Neural cell (in vitro differentiated cells): ENCODE data around the gene HBG1. TPM values are rescaled to one million over a fixed set of nuclear protein-coding genes. Genes with fewer than 3 reads are reported as not detected.

ENCODE experiments used
- H2AFZ ChIP-seq: fragments of 200-600, 300-800 bp; sonication (generic), shearing (Covaris generic); 2 replicates; pipeline ENCODE4 v1.6.0; 2014; ENCODE audit warnings: low read depth, mild to moderate bottlenecking, antibody characterized with exemption, low read length, moderate library complexity
- H3F3A ChIP-seq: fragments of 200-600 bp; shearing (Covaris generic); 2 replicates; pipeline ENCODE4 v1.6.1; 2016; ENCODE audit warnings: mild to moderate bottlenecking, moderate library complexity, mixed read lengths, antibody characterized with exemption, low read length; ENCODE audit not compliant: insufficient read depth, poor library complexity, severe bottlenecking
- H3K27ac ChIP-seq: fragments of 200-600, 300-800 bp; sonication (generic), shearing (Covaris generic); 2 replicates; pipeline ENCODE4 v1.5.1; 2014; ENCODE audit warnings: mild to moderate bottlenecking, low read length, moderate library complexity
- H3K27me3 ChIP-seq: fragments of 300-800, 200-600 bp; sonication (generic), shearing (Covaris generic); 2 replicates; pipeline ENCODE4 v1.6.0; 2014; ENCODE audit warnings: mild to moderate bottlenecking, low read depth, low read length, moderate library complexity; ENCODE audit not compliant: insufficient read depth
- H3K36me3 ChIP-seq: fragments of 300-800, 200-600 bp; sonication (generic), shearing (Covaris generic); 2 replicates; pipeline ENCODE4 v1.5.1; 2014; ENCODE audit warnings: mild to moderate bottlenecking, antibody characterized with exemption, low read length, moderate library complexity; ENCODE audit not compliant: insufficient read depth
- H3K4me2 ChIP-seq: fragments of 300-800, 200-600 bp; sonication (generic), shearing (Covaris generic); 2 replicates; pipeline ENCODE4 v1.6.0; 2014; ENCODE audit warnings: mild to moderate bottlenecking, low read length
- H3K4me3 ChIP-seq: fragments of 300-800, 200-600 bp; sonication (generic), shearing (Covaris generic); 2 replicates; pipeline ENCODE4 v1.5.1; 2014; ENCODE audit warnings: mild to moderate bottlenecking, low read length, moderate library complexity
- H3K79me2 ChIP-seq: fragments of 200-600 bp; shearing (Covaris generic); replicated peaks from 2 replicates; pipeline ENCODE4 v1.6.0; 2014; ENCODE audit warnings: mild to moderate bottlenecking, low read length, moderate library complexity; ENCODE audit not compliant: insufficient read depth
- H3K9ac ChIP-seq: fragments of 300-800, 200-600 bp; sonication (generic), shearing (Covaris generic); 2 replicates; pipeline ENCODE4 v1.6.1; 2016; ENCODE audit warnings: mild to moderate bottlenecking, low read length, mixed read lengths
- H3K9me2 ChIP-seq: fragments of 200-600 bp; shearing (Covaris generic); 2 replicates; pipeline ENCODE4 v1.6.1; 2016; ENCODE audit warnings: mild to moderate bottlenecking, low read length, mixed read lengths; ENCODE audit not compliant: insufficient read depth
- H3K9me3 ChIP-seq: fragments of 200-600, 300-800 bp; sonication (generic), shearing (Covaris generic); 2 replicates; pipeline ENCODE4 v1.6.1; 2016; ENCODE audit warnings: mild to moderate bottlenecking, mixed run types, low read length, moderate library complexity, mixed read lengths
- H4K20me1 ChIP-seq: fragments of 200-600 bp; shearing (Covaris generic); 2 replicates; pipeline ENCODE4 v1.6.1; 2016; ENCODE audit warnings: mild to moderate bottlenecking, mixed run types; ENCODE audit not compliant: insufficient read depth
- CTCF ChIP-seq: fragments of 450-650 bp; IDR thresholded peaks from 2 replicates; pipeline ENCODE4 v1.5.1; 2014; ENCODE audit warnings: antibody characterized with exemption, mild to moderate bottlenecking, moderate library complexity; ENCODE audit not compliant: poor library complexity, severe bottlenecking
- EP300 ChIP-seq: fragments of 450-650 bp; conservative IDR thresholded peaks from 2 replicates; pipeline ENCODE4 v1.6.1; 2014; ENCODE audit warnings: antibody characterized with exemption, mild to moderate bottlenecking, moderate library complexity; ENCODE audit not compliant: poor library complexity, severe bottlenecking
- EZH2 ChIP-seq: fragments of 200-600, 300-800 bp; shearing (Covaris generic), sonication (generic); IDR thresholded peaks from 2 replicates; pipeline ENCODE4 v1.6.1; 2014; ENCODE audit warnings: antibody characterized with exemption, low read length, borderline replicate concordance, mild to moderate bottlenecking; ENCODE audit not compliant: insufficient read depth, poor library complexity, severe bottlenecking
- MXI1 ChIP-seq: fragments of 450-650 bp; conservative IDR thresholded peaks from 2 replicates; pipeline ENCODE4 v1.6.1; 2014; ENCODE audit warnings: antibody characterized with exemption, mild to moderate bottlenecking; ENCODE audit not compliant: poor library complexity, severe bottlenecking
- POLR2AphosphoS5 ChIP-seq: IDR thresholded peaks from 2 replicates; pipeline ENCODE4 v1.6.1; 2012
- RAD21 ChIP-seq: fragments of 450-650 bp; conservative IDR thresholded peaks from 2 replicates; pipeline ENCODE4 v1.6.1; 2014; ENCODE audit warnings: antibody characterized with exemption, mild to moderate bottlenecking, moderate library complexity
- REST ChIP-seq: IDR thresholded peaks from 2 replicates; pipeline ENCODE4 v1.6.1; 2012; ENCODE audit warnings: borderline replicate concordance
- SMC3 ChIP-seq: fragments of 450-650 bp; conservative IDR thresholded peaks from 2 replicates; pipeline ENCODE4 v1.6.1; 2014; ENCODE audit warnings: antibody characterized with exemption, mild to moderate bottlenecking, moderate library complexity; ENCODE audit not compliant: poor library complexity
- TAF1 ChIP-seq: IDR thresholded peaks from 2 replicates; pipeline ENCODE4 v1.6.1; 2012; ENCODE audit warnings: low read depth
- polyA plus RNA-seq: library from polyadenylated mRNA; depleted of rRNA; stranded (reverse); fragments of >200 nt; gene quantifications from 2 replicates; pipeline ENCODE4 v1.2.3, GENCODE V29; 2014

The HBG1 gene
- polyA plus RNA-seq, 1 donor from 2014 or later: not detected

DNA sequence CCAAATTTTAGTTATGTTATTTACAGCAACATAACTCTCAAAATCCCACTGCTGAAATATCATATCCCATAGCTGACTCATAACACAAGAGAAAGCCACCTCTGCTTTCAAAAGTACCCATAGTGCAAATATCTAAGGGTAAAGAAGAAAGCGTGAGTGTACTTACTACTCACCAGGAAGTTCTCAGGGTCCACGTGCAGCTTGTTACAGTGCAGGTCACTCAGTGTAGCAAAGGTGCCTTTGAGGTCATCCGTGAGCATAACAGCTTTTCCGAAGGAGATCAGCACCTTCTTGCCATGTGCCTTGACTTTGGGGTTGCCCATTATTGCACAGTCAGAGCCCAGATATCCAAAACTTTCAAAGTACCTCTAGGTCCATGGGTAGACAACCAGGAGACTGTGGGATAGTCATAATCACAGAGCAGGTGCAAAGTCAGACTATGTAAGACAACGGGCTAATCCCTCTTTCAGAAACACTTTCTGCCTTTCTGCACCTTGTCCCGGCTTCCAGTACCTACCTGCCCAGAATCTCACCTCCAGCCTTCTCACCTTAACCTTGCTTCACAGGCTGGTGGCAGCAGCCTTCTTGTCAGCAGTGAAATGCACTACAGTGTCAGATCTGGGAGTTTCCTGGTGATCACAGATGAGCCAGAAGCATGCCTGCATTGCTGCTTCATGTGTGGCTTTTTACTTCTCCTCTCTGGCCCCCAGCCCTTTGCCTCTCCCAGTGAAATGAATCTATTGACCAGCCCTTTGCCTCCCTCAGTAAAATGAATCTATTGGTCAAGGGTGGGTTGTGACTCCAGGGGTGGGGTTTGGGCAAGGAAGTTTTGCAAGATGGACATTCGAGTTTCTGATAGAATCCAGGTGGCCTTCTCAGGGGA lies 6.5 kb downstream of the HBG1 start:
- no peaks in the 10 kb centered on the region for H3F3A ChIP-seq
- H2AFZ ChIP-seq: no peak overlapping the region
- H3K36me3 ChIP-seq: no peaks in the 10 kb centered on the region
- H3K27me3 ChIP-seq: no peaks in the 10 kb centered on the region
- H4K20me1 ChIP-seq: no peaks in the 10 kb centered on the region
- H3K9me3 ChIP-seq: no peaks in the 10 kb centered on the region
- no peak overlapping the region for H3K27ac ChIP-seq
- H3K4me3 ChIP-seq: no peak overlapping the region
- TF ChIP-seq REST (no peak), RAD21 (no peak), EP300 (no peak), POLR2AphosphoS5 (no peak), TAF1 (no peak), MXI1 (no peak), CTCF (no peak), EZH2 (no peak), SMC3 (no peak)
- H3K9ac ChIP-seq: no peak overlapping the region
- H3K4me2 ChIP-seq: no peak overlapping the region
- H3K79me2 ChIP-seq: no peaks in the 10 kb centered on the region
- no peaks in the 10 kb centered on the region for H3K9me2 ChIP-seq

GRCh38 chr11:5242208-5242607 lies 7.4 kb downstream of the HBG1 start:
- Histone ChIP-seq H3K9ac (no peak overlapping the region), H3K79me2 (no peaks in the 10 kb centered on the region), H3K4me2 (no peak overlapping the region), H4K20me1 (no peaks in the 10 kb centered on the region), H2AFZ (no peak overlapping the region), H3K9me2 (no peaks in the 10 kb centered on the region), H3K36me3 (no peaks in the 10 kb centered on the region), H3K9me3 (no peaks in the 10 kb centered on the region), H3K27ac (no peak overlapping the region), H3K27me3 (no peaks in the 10 kb centered on the region), H3F3A (no peaks in the 10 kb centered on the region), H3K4me3 (no peak overlapping the region)
- TF ChIP-seq TAF1 (no peak), CTCF (no peak), POLR2AphosphoS5 (no peak), REST (no peak), EZH2 (no peak)
